HG03342 (cell line): ENCODE measurements around the gene SERPINB13.
"Not testable (repeated sequence)": the region's sequence is repeated elsewhere in the genome, so short reads cannot be mapped to it uniquely, and the experiment has no call there.

ENCODE experiments used
- ATAC-seq: cut with Tn5 transposase; IDR thresholded peaks from one replicate; pipeline ENCODE4 v1.9.1; 2021; ENCODE audit warnings: mild to moderate bottlenecking, moderate library complexity; ENCODE audit not compliant: unreplicated experiment

The SERPINB13 gene

DNA sequence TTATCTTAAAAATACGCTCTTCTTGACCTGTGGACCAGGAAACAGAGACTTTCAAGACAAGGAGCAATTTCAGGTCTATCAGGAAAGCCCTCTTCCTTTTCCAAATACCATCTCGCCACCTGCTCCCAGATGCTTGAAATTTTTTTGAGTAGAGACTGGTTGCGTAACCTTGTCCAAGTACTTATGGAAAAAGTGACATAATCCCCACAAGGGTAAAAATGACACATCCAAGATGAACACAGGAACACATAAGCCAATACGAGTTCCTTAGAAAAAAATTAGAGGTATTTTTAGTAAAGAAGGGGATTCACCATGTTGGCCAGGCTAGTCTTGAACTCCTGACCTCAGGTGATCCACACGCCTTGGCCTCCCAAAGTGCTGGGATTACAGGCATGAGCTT is 1.8 kb downstream of the SERPINB13 start:
- no peak for ATAC-seq

DNA sequence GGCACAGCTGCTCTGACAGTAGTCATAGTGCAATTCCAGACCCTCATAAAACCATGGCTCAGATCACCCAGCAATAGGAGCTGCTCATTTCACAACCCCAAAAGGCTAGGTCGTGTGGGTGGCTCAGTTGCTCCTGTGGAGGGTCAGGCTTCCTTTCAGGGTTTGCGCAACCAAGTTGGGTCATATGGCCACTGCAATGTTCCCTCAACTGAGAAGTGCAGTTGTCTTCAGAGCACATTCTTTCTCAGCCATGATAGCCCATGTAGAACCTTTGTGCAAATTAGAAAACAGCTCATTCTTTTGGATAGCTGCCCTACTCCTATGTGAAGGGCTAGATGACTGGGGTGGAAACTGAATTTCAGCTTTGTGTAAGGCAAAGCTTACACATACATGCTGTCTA is 3.2 kb downstream of the SERPINB13 start:
- ATAC-seq = no peak

DNA sequence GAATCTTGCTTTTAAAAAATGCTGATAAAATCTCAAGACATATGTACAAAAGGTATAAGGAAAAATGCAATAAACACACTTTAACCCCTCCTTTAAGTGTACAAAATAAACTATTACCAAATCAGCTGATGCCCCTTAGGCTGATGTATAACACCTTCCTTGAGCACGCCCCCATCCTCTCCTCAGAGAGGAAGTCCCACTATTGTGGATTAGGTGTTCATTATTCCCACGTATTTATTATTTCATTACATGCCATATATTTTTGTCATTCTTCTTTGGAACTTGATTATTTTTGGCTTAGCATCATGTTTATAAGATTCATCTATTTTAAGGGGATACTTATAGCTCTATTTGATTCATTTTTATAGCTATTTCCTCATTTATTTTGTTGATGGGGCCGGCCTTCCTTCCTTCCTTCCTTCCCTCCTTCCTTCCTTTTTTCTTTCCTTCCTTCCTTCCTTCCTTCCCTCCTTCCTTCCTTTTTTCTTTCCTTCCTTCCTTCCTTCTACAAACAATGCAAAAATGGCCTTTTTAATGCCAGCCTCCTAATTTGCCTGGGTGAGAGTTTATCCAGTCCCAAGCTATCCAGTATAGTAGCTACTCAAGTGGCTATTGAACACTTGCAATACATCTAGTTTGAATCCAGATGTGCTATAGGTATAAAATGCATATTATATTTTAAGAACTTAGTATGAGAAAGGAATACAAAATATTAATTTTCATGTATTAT is 4.0 kb downstream of the SERPINB13 start:
- ATAC-seq = no peak

DNA sequence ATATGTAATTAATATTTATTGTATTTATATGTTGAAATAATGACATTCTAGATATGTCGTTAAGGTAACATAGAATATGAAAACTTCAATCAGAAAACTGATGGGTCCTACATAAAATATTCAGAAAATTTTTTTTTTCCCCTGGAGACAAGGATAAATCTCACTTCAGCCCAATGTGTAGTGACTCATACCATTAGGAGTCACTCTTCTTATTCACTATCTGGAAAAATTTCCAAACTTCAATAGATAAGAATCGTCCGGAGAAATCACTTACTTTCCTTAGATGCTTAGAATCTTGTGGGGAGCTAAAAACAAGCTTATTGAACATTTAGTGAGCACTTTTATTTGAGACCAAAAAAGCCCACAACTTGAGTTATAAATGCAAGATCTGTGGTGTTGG is 4.6 kb downstream of the SERPINB13 start:
- no peak for ATAC-seq

DNA sequence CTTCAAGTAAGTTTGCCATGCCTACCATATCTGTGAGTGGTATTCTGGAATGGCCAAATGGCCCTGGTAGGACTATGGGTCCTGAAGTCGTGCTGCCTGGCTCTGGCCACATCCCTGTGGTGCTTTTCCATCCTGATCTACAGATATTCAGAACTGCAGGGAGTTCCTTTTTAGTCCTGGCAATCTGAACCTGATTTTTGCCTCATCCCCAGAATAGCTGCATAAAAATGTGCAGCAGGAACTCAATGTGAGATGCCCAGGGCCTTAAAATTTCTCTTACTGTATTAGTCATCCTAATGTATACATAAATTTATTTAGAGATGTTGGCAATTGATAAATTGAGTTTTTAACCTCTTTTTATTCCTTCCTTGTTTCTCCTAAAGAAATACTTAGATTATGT is 5.3 kb downstream of the SERPINB13 start:
- ATAC-seq = no peak

DNA sequence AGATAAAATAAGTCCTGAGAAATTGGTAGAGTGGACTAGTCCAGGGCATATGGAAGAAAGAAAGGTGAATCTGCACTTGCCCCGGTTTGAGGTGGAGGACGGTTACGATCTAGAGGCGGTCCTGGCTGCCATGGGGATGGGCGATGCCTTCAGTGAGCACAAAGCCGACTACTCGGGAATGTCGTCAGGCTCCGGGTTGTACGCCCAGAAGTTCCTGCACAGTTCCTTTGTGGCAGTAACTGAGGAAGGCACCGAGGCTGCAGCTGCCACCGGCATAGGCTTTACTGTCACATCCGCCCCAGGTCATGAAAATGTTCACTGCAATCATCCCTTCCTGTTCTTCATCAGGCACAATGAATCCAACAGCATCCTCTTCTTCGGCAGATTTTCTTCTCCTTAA is 9.8 kb downstream of the SERPINB13 start:
- no peak for ATAC-seq

DNA sequence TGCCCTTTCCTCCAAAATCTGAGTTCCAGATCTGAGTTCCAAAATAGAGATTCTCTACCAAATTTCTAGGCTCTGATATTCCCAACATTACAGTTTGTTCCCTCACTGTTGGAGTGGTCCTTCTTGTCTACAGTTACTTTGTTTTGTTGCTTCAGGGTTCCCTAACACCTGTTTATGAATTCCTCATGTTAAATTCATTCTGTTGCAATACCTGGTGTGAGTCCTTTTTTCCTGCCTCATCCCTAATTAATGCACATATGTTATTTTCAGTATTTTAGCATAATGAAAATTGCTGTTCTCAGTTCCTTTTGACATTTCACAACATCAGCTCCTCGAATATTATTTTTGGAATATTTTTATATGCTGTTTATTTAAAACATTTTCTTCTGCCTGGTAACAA is 16.2 kb downstream of the SERPINB13 start:
- ATAC-seq = no peak

DNA sequence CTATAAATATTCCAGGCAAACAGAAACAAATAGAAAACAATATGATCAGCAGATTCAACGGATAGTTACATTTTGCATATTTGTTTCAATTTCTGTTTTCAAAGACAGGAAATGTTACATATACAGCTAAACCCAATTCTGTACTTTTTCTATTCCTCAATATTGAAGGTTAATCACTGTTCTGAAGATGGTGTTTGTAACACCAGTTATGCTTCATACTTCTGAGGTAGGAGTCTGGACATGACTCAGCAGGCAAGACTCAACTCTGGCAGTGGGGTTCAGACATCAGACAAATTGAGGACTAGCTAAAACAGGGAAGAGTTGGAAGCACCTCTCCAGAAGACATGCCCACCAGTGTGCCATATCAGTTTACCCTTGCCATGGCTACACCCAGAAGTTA is 16.6 kb downstream of the SERPINB13 start:
- peak; percentile 92 for ATAC-seq

DNA sequence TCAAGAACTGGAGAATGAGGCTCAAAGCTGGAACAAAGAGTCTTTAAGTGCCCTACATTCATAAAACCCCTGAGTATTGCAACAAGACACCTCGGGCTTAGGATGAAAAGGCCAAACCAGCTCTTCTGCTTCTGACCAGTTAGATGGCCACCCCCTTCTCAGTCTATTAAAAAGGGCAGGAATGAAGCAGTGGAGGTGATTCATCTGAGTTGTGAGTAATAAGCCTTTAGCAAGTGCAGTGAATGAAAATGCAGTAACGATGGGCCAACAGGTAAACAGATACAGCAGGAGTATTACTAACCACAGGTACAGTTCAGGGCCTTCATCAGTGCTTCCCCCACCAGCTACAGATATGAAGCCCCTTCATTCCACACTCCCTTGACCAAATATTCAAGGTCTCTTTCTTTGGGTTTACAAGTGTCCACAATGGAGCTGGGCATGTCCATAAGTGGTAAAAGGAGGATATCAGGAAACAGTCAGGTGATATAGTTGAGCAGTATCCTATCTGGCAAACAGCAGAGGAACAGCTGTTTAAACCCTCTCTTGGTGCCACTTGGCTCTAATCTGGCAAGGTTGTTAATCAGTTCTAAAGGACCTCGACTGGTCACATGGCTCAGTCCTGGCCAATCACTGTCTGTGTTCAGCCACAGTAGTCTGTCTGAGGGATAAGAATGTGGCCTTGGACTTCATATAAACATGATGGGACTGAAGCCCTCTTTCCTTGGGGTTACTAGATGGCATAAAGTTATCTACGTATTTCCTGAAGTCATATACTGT is 17.8 kb downstream of the SERPINB13 start:
- no peak for ATAC-seq

DNA sequence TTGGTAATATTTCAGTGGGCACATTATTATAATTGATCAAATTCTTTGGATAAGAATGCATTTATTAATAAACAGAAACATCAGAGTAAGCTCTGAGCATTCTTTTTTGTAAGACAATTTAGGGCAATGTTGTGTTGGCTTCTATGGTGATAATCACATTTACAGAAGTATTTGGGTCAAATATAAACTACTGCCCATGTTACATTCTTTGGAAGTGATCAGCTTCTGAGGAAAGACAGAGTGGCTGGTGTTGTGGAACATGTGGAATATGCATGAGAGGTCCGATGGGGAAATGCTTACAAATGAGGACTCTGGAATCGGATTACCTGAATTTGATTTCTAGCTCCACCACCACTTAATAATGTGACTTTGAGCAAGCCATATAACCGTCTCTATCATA is 19.4 kb downstream of the SERPINB13 start:
- ATAC-seq = no peak

DNA sequence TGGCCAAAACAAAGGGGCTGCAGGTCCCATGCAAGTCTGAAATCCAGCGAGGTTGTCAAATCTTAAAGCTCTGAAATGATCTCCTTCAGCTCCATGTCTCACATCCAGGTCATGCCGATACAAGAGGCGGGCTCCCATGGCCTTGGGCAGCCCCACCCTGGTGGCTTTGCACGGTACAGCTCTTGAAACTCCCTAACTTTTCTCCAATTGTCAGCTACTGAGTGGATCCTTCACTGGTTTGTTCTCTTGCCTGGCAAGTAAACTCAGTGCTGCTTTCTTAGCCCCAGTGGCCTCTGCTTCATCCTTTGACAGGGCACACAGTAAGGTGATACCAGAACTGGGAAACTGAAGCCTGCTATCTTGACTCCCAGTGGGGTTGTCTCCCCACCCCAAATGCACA is 26.3 kb downstream of the SERPINB13 start:
- ATAC-seq = no peak

DNA sequence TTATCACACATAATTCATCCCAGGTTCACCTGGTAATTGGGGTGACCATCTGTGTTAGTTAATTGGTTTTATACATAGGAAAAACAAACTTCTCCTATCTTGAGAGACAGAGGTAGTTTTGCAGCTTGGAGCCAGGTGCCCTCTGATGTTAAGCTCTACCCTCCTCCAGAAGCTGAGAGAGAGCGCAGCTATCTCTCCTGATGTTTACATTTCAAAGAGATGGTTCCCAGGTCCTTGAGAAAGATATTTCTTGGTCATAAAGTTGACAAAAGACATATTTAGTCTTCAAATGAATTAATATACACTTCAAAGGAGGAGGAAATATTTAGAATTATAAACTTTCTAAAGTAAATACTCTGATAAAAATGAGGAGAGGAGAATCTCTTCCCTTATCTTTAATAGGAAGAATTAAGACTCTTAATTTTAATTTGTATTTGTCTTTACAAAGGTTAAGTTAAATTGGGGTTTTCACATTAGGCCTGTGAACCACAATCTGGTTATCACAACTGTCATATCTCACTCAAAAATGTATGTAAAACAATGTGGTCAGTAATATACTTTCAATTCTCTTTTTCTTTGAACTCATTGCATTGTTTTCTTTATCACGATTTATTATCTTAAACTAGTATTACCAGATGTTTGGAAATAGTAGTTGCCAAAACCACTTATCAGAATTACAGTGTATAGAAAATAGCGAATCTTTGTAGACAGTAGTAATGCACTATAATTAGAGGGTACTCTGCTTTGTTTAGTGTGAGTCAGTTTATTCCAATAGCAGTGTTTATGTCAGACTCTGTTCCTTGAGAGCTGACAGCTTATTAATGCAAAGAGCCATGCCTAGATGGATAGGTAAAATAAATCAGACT is 30.1 kb downstream of the SERPINB13 start:
- ATAC-seq = peak; percentile 86

DNA sequence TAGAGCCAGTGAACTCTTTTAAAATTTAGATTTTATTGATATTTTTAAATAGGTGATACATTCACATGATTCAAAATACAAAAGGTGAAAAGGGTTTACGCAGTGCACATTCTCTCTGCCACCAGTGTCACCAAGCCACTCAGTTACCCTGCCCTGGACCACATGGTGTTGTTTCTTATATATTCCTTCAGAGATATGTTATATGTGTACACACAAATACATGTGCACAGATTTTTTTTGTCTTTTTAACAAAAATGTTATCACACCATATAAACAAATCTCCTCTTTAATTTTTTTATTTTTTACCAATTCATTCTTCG is 30.7 kb downstream of the SERPINB13 start:
- no peak for ATAC-seq

DNA sequence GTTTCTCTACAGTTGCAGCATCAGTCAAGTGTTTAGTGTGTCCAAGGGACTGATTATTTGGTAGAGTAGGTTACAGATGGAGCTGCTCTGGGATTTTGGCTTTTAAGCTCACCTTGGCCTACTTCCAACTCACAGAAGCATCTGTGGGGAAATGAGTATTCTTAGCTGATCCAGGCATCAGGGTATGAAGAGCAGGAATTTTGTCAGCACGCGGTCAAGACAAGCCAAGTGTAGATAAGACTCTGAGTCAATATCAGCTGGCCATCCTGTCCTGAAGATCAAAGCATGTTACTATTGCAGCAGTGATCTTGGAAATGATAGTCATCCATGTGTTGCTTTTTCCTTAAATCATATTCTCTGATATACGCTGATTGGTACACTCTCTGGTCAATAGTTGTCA is 32.5 kb downstream of the SERPINB13 start:
- no peak for ATAC-seq

DNA sequence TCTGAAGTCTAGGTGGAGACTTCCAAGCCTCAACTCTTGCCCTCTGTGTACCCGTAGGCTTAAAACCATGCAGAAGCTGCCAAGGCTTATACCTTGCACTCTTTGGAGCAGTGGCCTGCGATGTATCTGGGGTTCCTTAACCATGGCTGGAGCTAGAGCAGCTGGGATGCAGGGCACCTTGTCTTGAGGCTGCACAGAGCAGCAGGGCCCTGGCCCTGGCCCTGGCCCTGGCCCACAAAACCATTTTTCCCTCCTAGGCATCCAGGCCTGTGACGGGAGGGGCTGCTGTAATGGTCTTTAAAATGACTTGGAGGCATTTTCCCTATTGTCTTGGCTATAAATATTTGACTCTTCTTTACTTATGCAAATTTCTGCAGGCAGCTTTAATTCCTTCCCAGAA is 37.7 kb downstream of the SERPINB13 start:
- ATAC-seq = no peak

DNA sequence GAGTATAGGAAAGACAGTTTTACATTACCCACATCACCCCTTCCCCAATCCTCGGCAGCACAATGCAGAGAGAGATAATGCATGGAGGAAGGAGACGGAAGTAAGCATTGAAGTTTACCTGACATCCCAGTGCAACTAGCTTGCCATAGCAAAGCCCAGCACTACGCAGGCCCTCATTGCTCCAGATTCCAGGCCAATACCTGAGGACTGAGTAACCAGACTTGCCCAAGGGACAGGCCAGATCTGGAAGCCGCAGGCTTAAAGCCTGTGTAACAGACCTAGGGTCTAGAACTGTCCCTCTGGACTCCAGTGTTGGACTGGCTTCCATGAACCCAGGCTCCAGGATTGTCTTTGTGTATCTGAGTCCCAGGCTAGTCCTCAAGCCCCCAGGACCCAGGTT is 39.3 kb downstream of the SERPINB13 start:
- no peak for ATAC-seq

DNA sequence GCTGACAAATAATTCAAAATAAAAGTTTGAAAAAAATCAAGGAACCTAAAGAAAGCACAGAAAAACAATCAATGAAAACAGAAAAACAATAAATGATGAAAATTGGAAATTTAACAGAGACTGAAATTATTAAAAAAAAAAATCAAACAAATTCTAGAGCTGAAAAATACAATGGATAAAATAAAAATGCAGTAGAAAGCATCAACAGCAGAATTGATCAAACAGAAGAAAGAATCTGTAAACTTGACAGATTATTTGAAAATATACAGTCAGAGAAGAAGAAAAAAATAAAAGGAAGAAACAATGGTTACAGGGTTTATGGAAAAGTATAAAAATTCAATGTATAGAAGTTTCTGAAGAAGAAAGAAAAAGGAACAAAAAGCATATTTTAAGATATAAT is 40.7 kb downstream of the SERPINB13 start:
- no peak for ATAC-seq

DNA sequence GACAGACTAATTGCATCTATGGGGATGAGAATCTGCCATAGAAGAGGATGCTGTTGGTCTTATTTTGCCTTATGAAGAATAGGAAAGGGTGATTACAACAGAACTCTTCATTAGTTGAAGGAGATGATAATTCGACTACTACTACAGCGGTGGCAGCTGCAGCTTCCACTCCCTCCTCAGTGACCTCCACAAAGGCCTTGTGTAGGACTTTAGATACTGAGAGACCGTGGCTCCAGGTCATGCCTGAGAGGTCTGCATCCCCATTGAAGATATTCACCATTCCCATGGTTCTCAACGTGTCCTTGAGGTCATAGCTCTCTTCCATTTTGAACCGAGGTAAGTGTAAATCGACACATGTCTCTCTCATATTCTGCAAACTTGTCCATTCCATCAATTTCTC is 50.6 kb downstream of the SERPINB13 start:
- no peak for ATAC-seq

DNA sequence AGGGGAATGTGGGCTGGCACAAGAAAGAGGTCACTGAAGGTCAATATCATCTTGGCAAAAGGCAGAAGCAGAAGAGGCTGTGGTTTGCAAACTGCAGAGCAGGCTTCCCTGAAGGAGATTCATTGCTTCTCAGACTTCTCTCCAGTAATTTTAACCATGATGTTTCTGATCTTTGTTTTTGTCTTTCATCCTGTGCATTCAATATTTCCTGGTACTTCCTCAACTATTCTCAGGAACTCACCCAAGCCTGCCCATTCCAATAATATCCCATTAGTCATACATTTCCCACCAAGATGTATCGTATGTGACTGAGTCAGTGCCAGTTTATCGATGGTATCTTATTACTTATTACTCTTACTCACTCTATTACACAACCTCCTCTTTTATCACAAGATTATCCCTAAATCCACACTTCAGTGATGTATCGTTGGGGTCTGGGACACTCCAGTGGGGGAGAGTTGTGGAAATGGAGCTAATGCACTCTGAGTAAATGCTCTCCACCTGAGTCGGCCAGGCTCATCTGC is 54.1 kb downstream of the SERPINB13 start:
- not testable (repeated sequence) for ATAC-seq

DNA sequence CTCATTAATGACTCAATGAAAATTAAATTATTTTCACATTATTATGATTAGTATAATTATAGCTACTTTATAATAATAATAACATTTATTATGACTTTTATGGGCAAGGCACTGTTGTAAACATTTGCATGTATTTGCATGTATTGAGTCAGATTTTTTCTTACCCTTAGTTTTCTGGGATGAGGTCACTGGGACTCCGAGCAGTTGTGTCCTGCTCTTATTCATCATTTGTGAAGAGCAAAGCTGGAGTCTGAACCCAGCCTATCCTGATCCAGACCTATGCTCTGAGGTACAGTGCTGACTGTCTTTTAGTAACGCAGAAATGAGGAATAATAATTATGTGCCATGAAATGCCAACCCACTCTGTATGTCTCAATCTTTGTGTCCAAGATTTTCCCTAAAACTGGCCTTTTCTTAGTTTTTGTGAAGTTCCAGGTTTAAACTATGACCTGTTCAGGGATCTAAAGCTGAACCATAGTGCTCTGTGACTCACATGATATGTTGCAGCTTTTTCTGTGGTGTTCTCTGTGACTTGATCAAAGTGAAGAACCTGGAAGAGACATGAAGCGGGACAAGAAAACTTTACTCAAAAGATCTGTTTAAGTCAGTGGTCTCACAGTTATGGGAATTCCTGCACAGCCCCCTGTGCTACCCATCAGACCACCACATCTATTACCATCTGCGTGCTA is 55.7 kb downstream of the SERPINB13 start:
- ATAC-seq = not testable (repeated sequence)

DNA sequence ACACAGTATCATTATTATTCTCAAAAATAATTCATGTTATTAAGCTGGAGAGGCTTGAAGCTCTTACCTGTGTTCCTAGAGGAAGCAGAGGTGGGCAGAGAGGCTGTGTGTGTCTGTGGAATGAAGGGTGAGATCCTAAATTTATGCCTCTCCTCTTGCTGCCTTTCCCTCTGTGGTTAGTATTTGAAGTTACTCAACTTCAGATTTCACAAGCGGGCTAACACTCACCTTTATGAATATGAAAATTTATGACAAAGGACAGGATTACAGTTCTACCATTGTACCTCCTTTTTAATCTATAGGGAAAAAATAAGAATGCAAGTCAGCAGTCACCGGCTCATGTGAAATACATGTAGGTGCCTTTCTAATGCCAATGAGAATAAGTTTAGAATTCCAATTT is 57.0 kb downstream of the SERPINB13 start, which contains the start of gene SERPINB4:
Gene SERPINB4, minus strand, starts transcription at position 115 of the 400 bp plus-strand sequence. CDS start 679 bp downstream, outside the sequence.
- not testable (repeated sequence) for ATAC-seq
